Activated naive CD4-positive, alpha-beta T cell (primary cell): ENCODE data around the gene FARS2.

Experiments used
- DNase-seq, 4 experiments: peaks; one replicate each; lab custom pipeline; 2025; lab: John Stamatoyannopoulos, UW

The FARS2 gene

GRCh38 chr6:5249451-5250122 lies 11.7 kb upstream of the FARS2 start:
- DNase-seq = no peak

GRCh38 chr6:5250451-5250850 lies 10.9 kb upstream of the FARS2 start:
- no peak for DNase-seq

- DNase-seq = no peak
These were observed 10.4 kb upstream of the FARS2 start for GRCh38 chr6:5250911-5251310.

- no peak for DNase-seq
These were observed 4.4 kb upstream of the FARS2 start for GRCh38 chr6:5256952-5257351.

GRCh38 chr6:5257400-5257799 lies 3.9 kb upstream of the FARS2 start:
- DNase-seq = no peak

- DNase-seq = no peak
These were observed 1.9 kb upstream of the FARS2 start for GRCh38 chr6:5259428-5259827.

- DNase-seq = peak; percentile 56 to 66 (median 62)
These were observed 1.1 kb upstream of the FARS2 start for GRCh38 chr6:5260111-5260620.

- DNase-seq = no peak
These were observed 314 bp downstream of the FARS2 start for GRCh38 chr6:5261545-5262109.

- no peak for DNase-seq
These were observed 5.1 kb downstream of the FARS2 start for GRCh38 chr6:5266423-5266822.

- DNase-seq = no peak
These were observed 8.9 kb downstream of the FARS2 start for GRCh38 chr6:5270093-5270680.

- no peak for DNase-seq
These were observed 10.6 kb downstream of the FARS2 start for GRCh38 chr6:5271926-5272325.

GRCh38 chr6:5274231-5274630 lies 12.9 kb downstream of the FARS2 start:
- DNase-seq = no peak

- DNase-seq = no peak
These were observed 14.2 kb downstream of the FARS2 start for GRCh38 chr6:5275497-5275896.

GRCh38 chr6:5276581-5276980 lies 15.3 kb downstream of the FARS2 start:
- no peak for DNase-seq

GRCh38 chr6:5277589-5277988 lies 16.3 kb downstream of the FARS2 start:
- DNase-seq = no peak

- DNase-seq = no peak
These were observed 16.7 kb downstream of the FARS2 start for GRCh38 chr6:5278047-5278446.

GRCh38 chr6:5278565-5279120 lies 17.3 kb downstream of the FARS2 start:
- no peak for DNase-seq

GRCh38 chr6:5279891-5280338 lies 18.6 kb downstream of the FARS2 start:
- no peak for DNase-seq

GRCh38 chr6:5280920-5281319 lies 19.6 kb downstream of the FARS2 start:
- no peak for DNase-seq

GRCh38 chr6:5282191-5282623 lies 20.9 kb downstream of the FARS2 start:
- no peak for DNase-seq

GRCh38 chr6:5285081-5285480 lies 23.8 kb downstream of the FARS2 start:
- no peak for DNase-seq

- DNase-seq = no peak
These were observed 24.2 kb downstream of the FARS2 start for GRCh38 chr6:5285526-5285925.

- DNase-seq = no peak
These were observed 25.5 kb downstream of the FARS2 start for GRCh38 chr6:5286780-5287179.
